ENCODE results near the gene STIM1. TPM values are rescaled to one million over a fixed set of nuclear protein-coding genes. Genes with fewer than 3 reads are reported as not detected.
"Not testable (repeated sequence)": the region's sequence is repeated elsewhere in the genome, so short reads cannot be mapped to it uniquely, and the experiment has no call there.

Gene STIM1
- total RNA-seq, 1 experiment from 2014 or later: 18.0 TPM

- H3K36me3 Mint-ChIP-seq; ATAC-seq; H3K9me3 Mint-ChIP-seq; H3K4me3 Mint-ChIP-seq; DNase-seq (ENCODE audit: low spot score); H3K27me3 Mint-ChIP-seq (ENCODE audit: low read depth); POLR2A ChIA-PET; H3K4me1 Mint-ChIP-seq; H3K27ac Mint-ChIP-seq: not testable (repeated sequence)
- CTCF ChIA-PET: interaction anchor here (2.7 kb wide), 1 partner anchor 26 kb away, joined by 10 read pairs; the partner anchor contains the start of gene RHOG
- TF ChIP-seq ZNF512 (CRISPR knock-in tag; IDR thresholded peaks at IDR 0.05; ENCODE audit: borderline replicate concordance): peak; percentile 96
- peak; percentile 90 for TF ChIP-seq ZNF121 (CRISPR knock-in tag; IDR thresholded peaks at IDR 0.05)
These were observed 40.6 kb upstream of the STIM1 start for GRCh38 chr11:3814832-3815231.

GRCh38 chr11:3815845-3816244 lies 39.6 kb upstream of the STIM1 start:
- Mint-ChIP-seq H3K27ac (no peak overlapping the region), H3K4me1 (peaks cover 8% of the 10 kb centered on the region), H3K27me3 (ENCODE audit: low read depth) (no peaks in the 10 kb centered on the region), H3K36me3 (no peaks in the 10 kb centered on the region), H3K4me3 (no peak overlapping the region), H3K9me3 (no peaks in the 10 kb centered on the region)
- no peak for TF ChIP-seq AR (CRISPR knock-in tag; IDR thresholded peaks at IDR 0.05)
- TF ChIP-seq TEAD1 (CRISPR knock-in tag; IDR thresholded peaks at IDR 0.05): no peak
- TF ChIP-seq ZNF671 (CRISPR knock-in tag; IDR thresholded peaks at IDR 0.05): no peak
- no peak for TF ChIP-seq ZMAT4 (CRISPR knock-in tag; IDR thresholded peaks at IDR 0.05)
- ChIA-PET CTCF (interaction anchor here (0.6 to 1.7 kb wide), 4 partner anchors 8 to 599 kb away, joined by 3 to 7 read pairs (median 4); no protein-coding TSS in a partner anchor), POLR2A (no interaction called here)
- ATAC-seq (no peak), DNase-seq (ENCODE audit: low spot score) (no peak)

- ATAC-seq (peak; percentile 22; the same call in 1 of the 2 replicates), DNase-seq (ENCODE audit: low spot score) (no peak)
- Mint-ChIP-seq H3K36me3 (no peaks in the 10 kb centered on the region; the same call in 1 of the 2 replicates), H3K9me3 (no peaks in the 10 kb centered on the region), H3K27me3 (ENCODE audit: low read depth) (no peaks in the 10 kb centered on the region), H3K4me3 (no peak overlapping the region), H3K4me1 (peaks cover 8% of the 10 kb centered on the region), H3K27ac (no peak overlapping the region)
- ChIA-PET CTCF (interaction anchor here (0.9 to 1.7 kb wide), 3 partner anchors 8 to 38 kb away, joined by 4 to 7 read pairs (median 6); partner anchors contain the start of gene STIM1), POLR2A (no interaction called here)
- TF ChIP-seq HMGXB4 (CRISPR knock-in tag; IDR thresholded peaks at IDR 0.05): no peak
- TF ChIP-seq E2F1 (CRISPR knock-in tag; IDR thresholded peaks at IDR 0.05): no peak
- TF ChIP-seq GABPB1 (CRISPR knock-in tag; IDR thresholded peaks at IDR 0.05): no peak
- no peak for TF ChIP-seq NFATC4 (CRISPR knock-in tag; IDR thresholded peaks at IDR 0.05)
- no peak for TF ChIP-seq SMAD3 (CRISPR knock-in tag; IDR thresholded peaks at IDR 0.05; ENCODE audit: borderline replicate concordance)
- no peak for TF ChIP-seq CTCF (IDR thresholded peaks at IDR 0.05)
- no peak for TF ChIP-seq NR2C2 (CRISPR knock-in tag; IDR thresholded peaks at IDR 0.05)
- no peak for TF ChIP-seq PRRX2 (CRISPR knock-in tag; IDR thresholded peaks at IDR 0.05)
- TF ChIP-seq CDX4 (CRISPR knock-in tag; IDR thresholded peaks at IDR 0.05; ENCODE audit: borderline replicate concordance): no peak
- no peak for TF ChIP-seq OVOL2 (CRISPR knock-in tag; IDR thresholded peaks at IDR 0.05; ENCODE audit: borderline replicate concordance)
- TF ChIP-seq IRF2 (CRISPR knock-in tag; IDR thresholded peaks at IDR 0.05; ENCODE audit: borderline replicate concordance, low read depth): no peak
These were observed 38.8 kb upstream of the STIM1 start for GRCh38 chr11:3816673-3817072.

All from WTC11 (cell line).